ENCODE data around the gene PATJ. TPM values are rescaled to one million over a fixed set of nuclear protein-coding genes. Genes with fewer than 3 reads are reported as not detected.
"Not testable (repeated sequence)": the region's sequence is repeated elsewhere in the genome, so short reads cannot be mapped to it uniquely, and the experiment has no call there.

Gene PATJ
- polyA plus RNA-seq, 1 donor (not counting 4 experiments of a cell fraction or from before 2014, with no cell fraction given) = 28.1 TPM

GRCh38 chr1:61875198-61875597 is 132.9 kb downstream of the PATJ start:
- H3K4me1 ChIP-seq (ENCODE audit: control insufficient read depth, extremely low read depth, insufficient read depth, low read length) = peaks cover 5% of the 10 kb centered on the region
- DNase-seq (ENCODE audit: low read depth, low spot score) = no peak
- H4K20me1 ChIP-seq (ENCODE audit: control insufficient read depth, extremely low read depth, insufficient read depth, low read length) = no peaks in the 10 kb centered on the region
- H3K79me2 ChIP-seq (ENCODE audit: control insufficient read depth, insufficient read depth, low read length) = no peaks in the 10 kb centered on the region
- no peak overlapping the region for H3K9ac ChIP-seq (ENCODE audit: control insufficient read depth, extremely low read depth, insufficient read depth, low read length)
- peaks cover 10% of the 10 kb centered on the region in 2 experiments for H3K36me3 ChIP-seq (ENCODE audit: control insufficient read depth in 2 of 2, extremely low read depth in 1 of 2, insufficient read depth in 2 of 2, low read length in 2 of 2)
- H3K9me3 ChIP-seq (ENCODE audit: control insufficient read depth, low read depth, low read length) = no peaks in the 10 kb centered on the region
- no peak overlapping the region for H3K4me2 ChIP-seq (ENCODE audit: control insufficient read depth, extremely low read depth, insufficient read depth, low read depth, low read length)
- H2AFZ ChIP-seq (ENCODE audit: control insufficient read depth, low read length) = no peak overlapping the region
- dilution Hi-C loops (cut with MboI; ENCODE audit: extremely low pct_ligation_motif_present, low sequenced_read_pairs) = no loop called here
- H3K4me3 ChIP-seq (ENCODE audit: control insufficient read depth in 2 of 3, extremely low read depth in 1 of 3, insufficient read depth in 2 of 3, low read depth in 1 of 3, low read length in 3 of 3) = no peak overlapping the region
- no peak for FAIRE-seq
- no peak overlapping the region for H3K27ac ChIP-seq (ENCODE audit: control insufficient read depth, insufficient read depth, low read length)
- TF ChIP-seq CTCF (optimal IDR thresholded peaks at IDR 0.05 in 1 of 3, IDR thresholded peaks at IDR 0.05 in 1 of 3, conservative IDR thresholded peaks at IDR 0.05 in 1 of 3; ENCODE audit: extremely low read depth in 1 of 3, insufficient read depth in 2 of 3, low read length in 3 of 3) (no peak), EZH2 (IDR thresholded peaks at IDR 0.05; ENCODE audit: low read length) (no peak)
- no peaks in the 10 kb centered on the region for H3K9me1 ChIP-seq (ENCODE audit: control insufficient read depth, extremely low read depth, insufficient read depth, low read length)
- no peaks in the 10 kb centered on the region for H3K27me3 ChIP-seq (ENCODE audit: control insufficient read depth, extremely low read depth, insufficient read depth, low read length)

GRCh38 chr1:61879887-61880474 is 137.7 kb downstream of the PATJ start:
- DNase-seq (ENCODE audit: low read depth, low spot score); dilution Hi-C loops (cut with MboI; ENCODE audit: extremely low pct_ligation_motif_present, low sequenced_read_pairs); H3K9me3 ChIP-seq (ENCODE audit: control insufficient read depth, low read depth, low read length); H3K9ac ChIP-seq (ENCODE audit: control insufficient read depth, extremely low read depth, insufficient read depth, low read length); H3K79me2 ChIP-seq (ENCODE audit: control insufficient read depth, insufficient read depth, low read length); H3K27me3 ChIP-seq (ENCODE audit: control insufficient read depth, extremely low read depth, insufficient read depth, low read length); FAIRE-seq; H3K27ac ChIP-seq (ENCODE audit: control insufficient read depth, insufficient read depth, low read length); H3K4me2 ChIP-seq (ENCODE audit: control insufficient read depth, extremely low read depth, insufficient read depth, low read depth, low read length); H3K4me3 ChIP-seq (ENCODE audit: control insufficient read depth in 2 of 3, extremely low read depth in 1 of 3, insufficient read depth in 2 of 3, low read depth in 1 of 3, low read length in 3 of 3); H3K9me1 ChIP-seq (ENCODE audit: control insufficient read depth, extremely low read depth, insufficient read depth, low read length); H2AFZ ChIP-seq (ENCODE audit: control insufficient read depth, low read length); H4K20me1 ChIP-seq (ENCODE audit: control insufficient read depth, extremely low read depth, insufficient read depth, low read length); H3K4me1 ChIP-seq (ENCODE audit: control insufficient read depth, extremely low read depth, insufficient read depth, low read length): not testable (repeated sequence)
- H3K36me3 ChIP-seq (ENCODE audit: control insufficient read depth in 2 of 2, extremely low read depth in 1 of 2, insufficient read depth in 2 of 2, low read length in 2 of 2) = peaks cover 11 to 12% of the 10 kb centered on the region in 2 experiments

Data from keratinocyte (primary cell).